SIG-M5 treated with dmso at 0.1 percent for 504 hours (cell line): ENCODE data around the gene PAM16.

Source experiments
- DNase-seq: peaks from one replicate; lab custom pipeline; 2025; ENCODE audit not compliant: unreplicated experiment; lab: John Stamatoyannopoulos, UW

The PAM16 gene

DNA sequence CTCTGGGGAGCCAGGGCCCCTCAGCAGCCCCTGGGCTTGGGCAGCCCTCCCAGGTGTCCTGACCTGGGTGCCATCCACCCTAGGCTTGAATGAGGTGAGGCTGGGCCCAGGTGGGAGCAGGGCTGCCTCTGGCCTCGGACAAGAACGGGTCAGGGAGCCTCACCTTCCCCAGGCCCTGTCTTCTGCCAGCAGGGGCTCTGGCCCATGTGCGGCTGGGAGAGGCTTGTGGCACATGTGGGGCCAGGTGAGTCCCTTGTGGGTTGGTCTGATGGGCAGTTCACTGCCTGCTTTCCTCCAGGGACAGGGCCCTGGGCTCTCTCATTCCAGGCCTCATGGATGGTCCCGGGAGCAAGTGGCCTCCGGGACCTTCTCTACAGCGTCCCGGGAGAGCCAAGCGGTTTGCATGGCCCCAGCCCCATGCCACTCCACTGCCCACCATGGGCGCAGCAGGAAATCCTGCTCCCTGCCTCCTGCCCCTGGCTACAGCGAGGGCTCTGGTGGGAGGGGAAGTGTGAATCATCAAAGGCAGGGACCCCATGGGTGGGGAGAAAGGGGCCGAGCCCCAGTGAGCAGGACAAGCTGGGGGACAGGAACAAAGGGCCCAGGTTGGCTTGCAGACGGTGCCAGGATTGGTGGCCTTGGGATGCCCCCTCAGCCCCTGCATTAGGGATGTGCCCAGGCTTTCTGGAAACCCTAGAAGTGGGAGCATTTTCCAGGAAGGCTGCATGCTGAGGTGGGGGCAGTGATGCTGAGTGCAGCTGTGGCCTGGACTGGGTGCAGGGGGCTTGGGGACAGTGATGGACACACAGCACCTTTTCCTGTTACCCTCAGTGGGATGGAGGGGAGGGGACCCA lies 32.7 kb upstream of the PAM16 start:
- no peak for DNase-seq

DNA sequence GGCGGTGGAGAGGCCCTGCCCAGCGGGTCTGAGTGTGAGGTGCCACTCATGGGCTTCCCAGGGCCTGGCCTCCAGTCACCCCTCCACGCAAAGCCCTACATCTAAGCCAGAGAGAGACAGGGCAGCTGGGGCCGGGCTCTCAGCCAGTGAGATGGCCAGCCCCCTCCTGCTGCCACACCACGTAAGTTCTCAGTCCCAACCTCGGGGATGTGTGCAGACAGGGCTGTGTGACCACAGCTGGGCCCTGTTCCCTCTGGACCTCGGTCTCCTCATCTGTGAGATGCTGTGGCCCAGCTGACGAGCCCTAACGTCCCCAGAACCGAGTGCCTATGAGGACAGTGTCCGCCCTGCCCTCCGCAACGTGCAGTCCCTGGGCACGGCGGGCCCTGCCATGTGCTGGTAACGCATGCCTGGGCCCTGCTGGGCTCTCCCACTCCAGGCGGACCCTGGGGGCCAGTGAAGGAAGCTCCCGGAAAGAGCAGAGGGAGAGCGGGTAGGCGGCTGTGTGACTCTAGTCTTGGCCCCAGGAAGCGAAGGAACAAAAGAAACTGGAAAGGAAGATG lies 31.8 kb upstream of the PAM16 start:
- no peak for DNase-seq

DNA sequence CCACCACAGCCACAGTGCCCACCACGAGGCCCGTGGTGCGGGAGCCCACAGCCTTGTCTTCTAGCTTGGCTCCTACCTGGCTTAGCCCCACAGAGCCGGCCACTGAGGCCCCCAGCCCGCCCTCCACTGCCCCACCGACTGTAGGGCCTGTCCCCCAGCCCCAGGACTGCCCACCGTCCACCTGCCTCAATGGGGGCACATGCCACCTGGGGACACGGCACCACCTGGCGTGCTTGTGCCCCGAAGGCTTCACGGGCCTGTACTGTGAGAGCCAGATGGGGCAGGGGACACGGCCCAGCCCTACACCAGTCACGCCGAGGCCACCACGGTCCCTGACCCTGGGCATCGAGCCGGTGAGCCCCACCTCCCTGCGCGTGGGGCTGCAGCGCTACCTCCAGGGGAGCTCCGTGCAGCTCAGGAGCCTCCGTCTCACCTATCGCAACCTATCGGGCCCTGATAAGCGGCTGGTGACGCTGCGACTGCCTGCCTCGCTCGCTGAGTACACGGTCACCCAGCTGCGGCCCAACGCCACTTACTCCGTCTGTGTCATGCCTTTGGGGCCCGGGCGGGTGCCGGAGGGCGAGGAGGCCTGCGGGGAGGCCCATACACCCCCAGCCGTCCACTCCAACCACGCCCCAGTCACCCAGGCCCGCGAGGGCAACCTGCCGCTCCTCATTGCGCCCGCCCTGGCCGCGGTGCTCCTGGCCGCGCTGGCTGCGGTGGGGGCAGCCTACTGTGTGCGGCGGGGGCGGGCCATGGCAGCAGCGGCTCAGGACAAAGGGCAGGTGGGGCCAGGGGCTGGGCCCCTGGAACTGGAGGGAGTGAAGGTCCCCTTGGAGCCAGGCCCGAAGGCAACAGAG lies 31.0 kb upstream of the PAM16 start:
- DNase-seq = no peak

DNA sequence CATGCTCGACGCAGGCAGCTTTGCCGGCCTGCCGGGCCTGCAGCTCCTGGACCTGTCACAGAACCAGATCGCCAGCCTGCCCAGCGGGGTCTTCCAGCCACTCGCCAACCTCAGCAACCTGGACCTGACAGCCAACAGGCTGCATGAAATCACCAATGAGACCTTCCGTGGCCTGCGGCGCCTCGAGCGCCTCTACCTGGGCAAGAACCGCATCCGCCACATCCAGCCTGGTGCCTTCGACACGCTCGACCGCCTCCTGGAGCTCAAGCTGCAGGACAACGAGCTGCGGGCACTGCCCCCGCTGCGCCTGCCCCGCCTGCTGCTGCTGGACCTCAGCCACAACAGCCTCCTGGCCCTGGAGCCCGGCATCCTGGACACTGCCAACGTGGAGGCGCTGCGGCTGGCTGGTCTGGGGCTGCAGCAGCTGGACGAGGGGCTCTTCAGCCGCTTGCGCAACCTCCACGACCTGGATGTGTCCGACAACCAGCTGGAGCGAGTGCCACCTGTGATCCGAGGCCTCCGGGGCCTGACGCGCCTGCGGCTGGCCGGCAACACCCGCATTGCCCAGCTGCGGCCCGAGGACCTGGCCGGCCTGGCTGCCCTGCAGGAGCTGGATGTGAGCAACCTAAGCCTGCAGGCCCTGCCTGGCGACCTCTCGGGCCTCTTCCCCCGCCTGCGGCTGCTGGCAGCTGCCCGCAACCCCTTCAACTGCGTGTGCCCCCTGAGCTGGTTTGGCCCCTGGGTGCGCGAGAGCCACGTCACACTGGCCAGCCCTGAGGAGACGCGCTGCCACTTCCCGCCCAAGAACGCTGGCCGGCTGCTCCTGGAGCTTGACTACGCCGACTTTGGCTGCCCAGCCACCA lies 30.2 kb upstream of the PAM16 start:
- no peak for DNase-seq

DNA sequence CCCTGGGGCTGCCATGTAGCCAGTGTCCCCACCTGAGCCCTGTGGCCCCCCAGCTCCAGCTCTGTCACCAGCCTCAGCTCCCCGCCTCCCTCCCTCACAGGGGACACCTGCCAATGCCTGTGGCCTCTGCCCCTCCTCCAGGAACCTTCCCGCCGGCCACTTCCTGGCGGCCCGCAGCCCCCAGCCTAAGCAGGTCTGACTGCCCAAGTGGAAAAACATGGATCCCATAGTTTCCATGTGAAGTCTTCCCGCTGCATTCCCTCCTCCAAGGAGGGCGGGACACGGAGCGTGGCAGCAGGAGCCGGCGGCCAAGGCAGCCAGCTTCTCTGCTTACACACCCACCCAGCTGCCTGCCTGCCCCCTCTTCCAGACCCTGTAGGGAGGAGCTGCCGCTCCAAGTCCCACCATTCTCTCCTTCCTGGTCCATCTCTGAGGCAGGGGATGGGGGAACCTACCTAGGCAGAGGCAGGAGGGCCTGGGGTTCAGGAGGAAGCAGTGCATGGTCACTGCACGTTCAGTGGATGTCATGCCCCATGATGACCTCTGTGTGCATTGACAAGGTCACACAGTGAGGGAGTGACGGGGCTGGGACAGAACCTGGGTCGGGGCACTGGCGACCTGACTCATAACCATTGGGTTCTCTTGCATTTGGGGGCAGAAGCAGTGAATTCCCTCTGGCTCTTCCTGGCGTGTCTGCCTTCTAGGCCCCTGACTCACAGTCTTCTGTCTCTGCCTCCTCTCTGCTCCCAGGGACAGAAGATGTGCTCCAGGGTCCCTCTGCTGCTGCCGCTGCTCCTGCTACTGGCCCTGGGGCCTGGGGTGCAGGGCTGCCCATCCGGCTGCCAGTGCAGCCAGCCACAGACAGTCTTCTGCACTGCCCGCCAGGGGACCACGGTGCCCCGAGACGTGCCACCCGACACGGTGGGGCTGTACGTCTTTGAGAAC lies 29.3 kb upstream of the PAM16 start:
- no peak for DNase-seq

DNA sequence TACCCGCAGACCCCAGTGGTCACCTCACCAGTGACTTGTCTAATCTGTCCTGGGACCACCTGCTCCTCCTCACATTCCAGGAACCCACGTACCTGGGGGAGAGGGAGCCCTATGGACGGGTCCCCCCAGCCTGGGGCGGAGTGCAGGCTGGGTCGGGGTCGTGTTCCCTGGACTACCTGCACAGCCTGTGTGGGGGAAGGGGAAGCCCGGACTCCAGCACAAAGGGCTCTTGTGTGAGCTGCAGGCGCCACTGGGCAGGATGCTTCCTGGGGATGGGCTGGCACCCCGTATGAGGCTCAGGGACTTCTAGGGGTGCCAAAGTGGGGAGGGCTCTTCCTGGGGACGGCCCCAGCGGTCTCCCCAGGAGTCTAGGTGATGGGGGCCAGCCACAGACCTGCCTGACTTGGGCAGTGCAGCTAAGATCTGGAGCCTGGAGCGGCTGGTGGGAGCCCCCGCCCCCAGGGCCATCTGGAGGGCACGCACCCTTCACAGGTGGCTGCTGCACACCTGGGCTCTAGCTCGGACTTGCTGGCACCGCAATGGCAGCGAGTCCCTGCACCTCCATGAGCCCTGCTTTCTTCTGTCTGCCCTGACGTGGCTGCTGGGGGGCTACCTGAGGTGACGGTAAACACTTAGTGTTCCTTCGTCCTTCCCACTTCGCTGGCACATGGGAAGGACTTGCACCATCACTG lies 28.0 kb upstream of the PAM16 start:
- no peak for DNase-seq

DNA sequence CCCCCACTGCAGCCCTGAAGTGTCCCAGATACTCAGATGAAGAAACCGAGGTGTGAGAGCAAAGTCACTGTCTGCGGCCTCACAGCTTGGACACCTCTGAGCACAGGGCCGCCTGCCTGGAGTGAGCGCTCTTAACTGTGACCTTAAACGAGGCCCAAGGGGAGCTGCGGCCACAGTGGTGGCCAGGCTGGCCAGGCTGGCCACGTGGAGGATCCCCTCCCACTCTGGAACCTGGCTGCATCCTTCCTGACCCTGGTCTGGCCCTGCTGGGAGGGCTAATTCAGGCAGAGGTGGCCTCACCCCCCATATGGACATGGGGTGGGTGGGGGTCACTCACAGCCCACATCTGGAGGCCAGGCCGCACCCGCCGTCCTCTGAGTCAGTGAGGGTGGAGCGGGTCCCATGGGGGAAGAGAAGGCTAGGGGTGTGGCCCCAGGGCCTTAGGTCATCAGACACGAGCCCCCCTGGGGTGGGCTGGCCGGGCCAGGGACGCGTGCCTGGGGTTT lies 27.1 kb upstream of the PAM16 start:
- no peak for DNase-seq

DNA sequence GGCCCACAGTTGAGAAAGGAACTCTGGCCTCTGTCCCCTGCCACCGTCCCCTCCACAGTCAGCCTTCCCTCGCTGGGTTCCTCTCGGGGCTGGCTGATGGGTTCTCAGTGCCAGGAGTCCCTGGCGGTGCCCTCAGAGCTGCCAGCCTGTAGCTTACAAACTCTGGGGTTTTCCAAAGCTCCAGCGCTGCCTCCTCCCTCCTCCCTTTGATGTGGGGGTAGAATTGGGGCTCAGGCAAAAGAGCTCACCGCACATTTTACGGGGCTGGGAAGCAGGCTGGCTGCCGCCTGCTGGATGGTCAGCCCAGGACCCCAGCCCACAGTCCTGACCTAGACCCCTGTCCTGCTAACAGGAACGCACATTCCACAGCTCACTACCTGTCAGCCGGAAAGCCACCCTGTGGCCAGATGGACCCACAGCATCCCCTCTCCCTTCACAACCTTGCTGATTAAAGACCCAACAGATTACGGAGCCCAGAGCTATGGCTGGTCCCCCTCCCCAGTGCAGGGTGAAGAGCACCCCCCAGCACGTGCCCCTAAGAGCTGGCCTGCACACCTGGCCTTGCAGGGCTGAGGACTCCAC lies 26.5 kb upstream of the PAM16 start:
- DNase-seq = no peak

DNA sequence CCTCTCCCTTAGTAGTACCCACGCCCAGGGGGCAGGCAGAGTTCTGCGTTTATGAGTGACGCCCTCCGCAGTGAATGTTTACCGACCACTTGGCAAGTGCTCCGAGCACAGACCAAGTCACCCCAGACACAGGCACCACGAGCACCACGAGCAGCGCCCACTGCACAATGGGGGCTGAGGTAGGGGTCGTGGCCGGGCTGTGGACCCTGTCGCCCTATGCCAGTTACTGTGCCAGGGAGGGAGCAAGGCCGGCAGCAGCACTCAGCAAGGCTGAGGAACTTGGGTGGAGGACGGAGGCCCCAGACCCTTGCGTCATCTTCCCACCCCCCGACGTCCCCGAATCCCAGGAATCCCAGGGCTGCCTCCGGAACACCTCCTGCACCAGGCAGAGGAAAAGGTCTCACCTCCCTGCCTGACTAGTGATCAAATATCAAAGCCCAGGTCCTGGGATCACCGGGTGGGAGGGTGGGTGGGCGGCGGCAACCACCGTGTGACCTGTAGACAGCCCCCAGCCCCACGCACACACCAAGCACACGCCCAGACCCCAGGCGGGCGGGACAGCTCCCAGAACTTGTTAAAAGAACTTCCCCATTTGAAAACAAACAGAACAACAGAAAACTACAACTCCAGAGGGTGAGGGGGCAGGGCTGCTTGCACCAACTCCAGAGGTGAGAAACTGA lies 25.9 kb upstream of the PAM16 start:
- no peak for DNase-seq

DNA sequence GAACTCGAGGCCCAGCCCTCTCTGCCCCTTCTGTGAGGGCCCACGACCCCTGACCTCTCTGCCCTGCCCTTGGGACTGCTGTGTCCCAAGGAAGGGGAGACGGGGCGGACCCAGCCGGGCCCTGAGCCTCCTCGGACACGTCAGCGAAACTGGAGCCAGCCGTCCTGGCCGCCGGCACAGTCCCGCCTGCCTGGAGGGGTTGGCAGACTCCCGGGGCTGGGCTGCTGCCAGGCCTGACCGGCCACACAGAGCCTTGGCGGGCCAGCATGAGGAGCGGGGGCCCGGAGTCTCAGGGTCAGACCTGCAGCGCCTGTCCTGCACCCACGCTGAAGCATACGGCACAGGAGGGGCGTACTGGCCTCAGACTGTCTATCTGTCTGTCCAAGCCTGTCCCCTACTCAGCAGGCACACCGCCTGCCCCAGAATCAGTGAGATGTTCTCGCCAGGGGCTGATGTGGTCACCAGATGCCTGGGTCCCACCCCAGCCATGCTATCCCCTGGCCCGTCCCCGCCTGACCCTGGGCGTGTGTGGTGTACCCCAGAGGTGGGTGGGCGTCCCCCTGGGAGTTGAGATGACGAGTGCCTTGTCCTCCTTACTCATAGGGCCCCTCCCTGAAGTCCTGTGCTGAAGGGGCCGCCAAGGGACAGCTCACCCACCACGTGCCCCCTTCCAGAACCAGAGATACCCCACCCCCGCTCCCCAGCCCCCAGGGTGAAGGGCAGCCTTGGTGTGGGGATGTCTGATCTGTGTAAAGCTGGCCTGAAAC lies 25.2 kb upstream of the PAM16 start:
- DNase-seq = no peak

DNA sequence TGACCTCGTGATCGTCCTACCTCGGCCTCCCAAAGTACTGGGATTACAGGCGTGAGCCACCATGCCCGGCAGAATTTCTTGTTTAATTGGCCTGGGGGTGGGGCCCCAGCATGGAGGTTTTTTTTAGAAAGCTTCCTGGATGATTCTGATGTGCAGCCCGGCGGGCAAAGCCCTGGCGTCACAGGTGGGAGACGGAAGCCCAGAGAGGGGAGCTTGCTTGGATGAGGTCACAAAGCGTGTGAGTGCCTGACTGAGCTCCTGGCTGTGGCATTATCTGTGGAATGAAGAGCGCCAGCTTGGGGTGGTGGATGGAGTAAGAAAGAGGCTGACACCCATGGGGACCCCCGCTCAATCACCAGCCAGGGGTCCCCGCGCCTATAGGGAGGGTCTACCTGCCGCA lies 24.6 kb upstream of the PAM16 start:
- DNase-seq = no peak

DNA sequence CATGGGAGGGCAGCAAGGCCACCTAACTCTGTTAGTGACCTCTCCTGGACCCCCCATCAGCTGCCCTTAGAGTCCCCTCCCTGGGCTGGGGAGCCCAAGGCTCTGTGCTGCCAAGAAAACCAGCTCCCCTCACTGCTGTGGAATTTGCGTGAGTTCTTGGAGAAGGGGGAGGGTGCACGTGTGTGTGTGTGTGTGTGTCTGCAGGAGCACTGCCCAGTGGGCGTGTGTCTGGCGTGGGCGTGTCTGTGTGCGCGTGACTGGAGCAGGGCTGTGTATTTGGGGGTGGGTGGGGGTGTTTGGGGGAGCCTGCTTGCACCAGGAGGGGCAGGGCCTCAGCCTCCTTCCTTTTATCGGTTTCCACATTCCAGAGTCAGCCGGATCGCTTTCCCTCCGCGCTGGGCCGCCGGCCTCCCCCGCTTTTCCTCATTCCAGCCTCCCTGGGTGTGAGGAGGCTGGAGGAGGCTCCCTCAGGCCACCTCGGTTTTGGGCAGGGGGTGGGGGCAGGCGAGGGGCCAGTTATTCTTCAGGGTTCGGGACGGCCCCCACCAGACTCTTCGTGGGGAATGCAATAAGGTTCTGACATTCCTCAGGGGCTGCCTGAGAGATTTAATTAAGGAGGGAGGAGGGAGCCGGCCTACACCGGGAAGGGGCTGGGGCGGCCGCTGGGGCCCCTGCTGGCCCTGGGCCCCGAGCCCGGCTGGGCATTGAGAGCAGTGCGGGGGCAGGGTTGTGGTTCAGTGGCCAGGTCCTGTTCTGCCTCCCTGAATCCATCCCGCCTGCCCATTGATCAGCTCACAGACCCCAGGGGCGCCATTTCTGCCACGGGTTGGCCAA lies 23.0 kb upstream of the PAM16 start:
- no peak for DNase-seq

DNA sequence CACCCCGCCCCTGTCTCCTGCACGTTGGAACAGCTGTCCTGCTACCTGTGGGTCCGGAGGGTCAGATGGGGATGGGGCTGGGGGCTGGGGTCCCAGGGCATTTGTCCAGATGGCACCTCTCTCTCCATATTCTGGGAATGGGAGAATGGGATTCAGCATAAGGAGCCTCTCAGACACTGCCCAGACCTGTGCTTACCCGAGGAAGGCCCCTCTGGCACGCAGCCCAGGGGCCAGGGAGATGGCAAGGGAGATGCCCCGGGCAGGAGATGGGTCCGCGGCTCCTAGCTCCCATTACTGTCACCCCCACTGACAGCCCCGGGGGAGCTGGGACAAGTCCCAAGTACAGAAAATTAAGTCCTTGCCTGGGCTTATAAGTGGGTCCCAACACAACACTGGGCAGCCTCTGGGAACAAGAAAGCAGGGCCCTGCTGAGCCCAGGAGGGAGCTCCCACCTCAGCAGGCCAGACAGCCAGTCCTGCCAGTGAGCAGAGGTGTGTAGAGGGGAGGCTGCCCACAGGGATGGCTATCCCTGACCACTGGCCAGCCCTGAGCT lies 22.3 kb upstream of the PAM16 start:
- no peak for DNase-seq

DNA sequence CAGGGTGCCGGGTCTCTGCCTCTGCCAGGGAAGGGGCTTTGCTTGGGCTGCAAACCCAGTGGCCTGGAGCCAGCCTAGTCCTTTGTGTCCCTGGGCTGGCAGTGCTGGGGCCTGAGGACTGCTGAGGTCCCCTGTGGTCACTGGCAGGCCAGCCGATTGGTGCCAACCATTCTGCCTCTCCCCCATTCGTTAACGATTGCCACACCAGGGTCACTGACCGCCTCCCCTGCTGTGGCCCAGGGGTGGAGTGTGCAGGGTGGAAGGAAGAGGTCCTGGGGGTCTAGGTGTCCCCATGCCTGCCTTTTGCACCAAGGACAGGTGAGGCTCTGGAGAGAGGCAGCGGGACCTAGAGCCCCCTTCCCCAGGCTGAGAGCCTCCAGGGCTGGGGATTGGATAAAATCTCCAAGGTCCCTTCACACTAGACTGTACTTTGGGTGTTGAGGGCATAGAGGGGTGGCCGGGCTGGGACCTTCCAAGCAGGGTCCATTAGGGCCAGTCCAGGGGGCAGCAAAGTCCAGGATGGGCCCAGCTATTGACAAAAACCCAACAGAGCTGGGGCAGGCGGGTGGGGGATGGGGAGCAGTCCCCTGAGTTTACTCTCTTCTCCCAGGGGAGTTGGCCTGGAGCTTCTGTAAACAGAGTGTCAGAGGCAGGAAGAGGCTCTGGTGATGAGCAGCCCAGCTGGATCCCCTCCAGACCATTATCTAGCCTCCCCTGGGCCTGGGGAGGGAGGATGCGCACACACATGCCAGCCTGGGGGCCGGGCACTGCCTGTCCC lies 21.6 kb upstream of the PAM16 start:
- DNase-seq = no peak

DNA sequence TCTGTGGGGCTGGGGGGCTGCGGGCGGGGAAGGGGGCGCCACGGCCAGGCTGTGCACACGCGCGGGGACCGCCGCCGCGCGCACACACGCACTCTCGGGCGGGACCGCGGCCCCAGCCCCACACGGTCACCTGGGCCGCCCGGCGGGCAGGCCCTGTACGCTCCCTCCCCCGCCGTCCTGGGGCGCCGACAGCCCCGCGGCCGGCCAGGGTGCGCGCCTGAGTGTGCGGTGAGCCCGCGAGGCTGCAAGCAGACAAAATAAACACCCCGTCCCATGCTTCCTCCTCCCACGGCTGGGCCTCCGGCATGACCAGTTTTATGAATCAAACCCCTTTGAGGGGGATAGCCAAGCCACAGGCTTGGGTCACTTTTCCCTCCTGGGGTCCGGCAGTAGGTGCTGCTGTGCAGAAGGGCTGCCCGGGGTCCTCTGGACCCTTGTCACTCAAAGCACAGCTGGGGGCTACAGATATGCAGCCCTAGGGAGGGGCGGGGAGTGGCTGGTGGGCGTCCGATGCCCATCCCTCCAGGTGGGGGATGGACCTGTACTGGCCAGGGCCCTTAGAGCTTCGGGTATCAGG lies 21.0 kb upstream of the PAM16 start:
- DNase-seq = no peak
